SU-DHL-6 (cell line): ENCODE measurements around the gene PRMT9.

Experiments
- H2AFZ ChIP-seq: fragments of 200-600 bp; sonication (generic); 2 replicates; pipeline ENCODE4 v1.6.1; 2014; ENCODE audit warnings: low read depth, mild to moderate bottlenecking, moderate library complexity, mixed read lengths, antibody characterized with exemption, low read length; ENCODE audit not compliant: severe bottlenecking
- H3F3A ChIP-seq: fragments of 200-600 bp; shearing (Covaris generic); 2 replicates; pipeline ENCODE4 v1.6.0; 2016; ENCODE audit warnings: antibody characterized with exemption, mild to moderate bottlenecking; ENCODE audit not compliant: insufficient read depth
- H3K27ac ChIP-seq: fragments of 200-600 bp; sonication (generic); 2 replicates; pipeline ENCODE4 v1.5.1; 2016; ENCODE audit warnings: low read depth, mild to moderate bottlenecking, low read length, moderate library complexity, mixed read lengths
- H3K27me3 ChIP-seq: fragments of 200-600 bp; sonication (generic), shearing (Covaris generic); 2 replicates; pipeline ENCODE4 v1.6.0; 2014; ENCODE audit warnings: mild to moderate bottlenecking, low read length
- H3K36me3 ChIP-seq: fragments of 200-600 bp; sonication (generic); 2 replicates; pipeline ENCODE4 v1.6.1; 2014; ENCODE audit warnings: mild to moderate bottlenecking, low read length, mixed read lengths
- H3K4me2 ChIP-seq: fragments of 300-600, 200-600 bp; shearing (Covaris generic), sonication (generic); 2 replicates; pipeline ENCODE4 v1.6.0; 2014; ENCODE audit warnings: low read length, low read depth, mild to moderate bottlenecking; ENCODE audit not compliant: poor library complexity, severe bottlenecking
- H3K4me3 ChIP-seq: fragments of 200-600 bp; sonication (generic); 2 replicates; pipeline ENCODE4 v1.5.1; 2014; ENCODE audit warnings: antibody characterized with exemption, low read length, mild to moderate bottlenecking, mixed read lengths; ENCODE audit not compliant: insufficient read depth, poor library complexity, severe bottlenecking
- H3K79me2 ChIP-seq: fragments of 200-600 bp; sonication (generic); 2 replicates; pipeline ENCODE4 v1.6.1; 2014; ENCODE audit warnings: mild to moderate bottlenecking, low read length, moderate library complexity; ENCODE audit not compliant: insufficient read depth
- H3K9ac ChIP-seq: fragments of 200-600 bp; sonication (generic); 2 replicates; pipeline ENCODE4 v1.7.0; 2014; ENCODE audit warnings: mild to moderate bottlenecking, low read length
- H3K9me2 ChIP-seq: fragments of 200-600 bp; sonication (generic); replicated peaks from 2 replicates; pipeline ENCODE4 v1.6.1; 2014; ENCODE audit warnings: low read length; ENCODE audit not compliant: insufficient read depth
- H3K9me3 ChIP-seq: fragments of 200-600 bp; sonication (generic); 2 replicates; pipeline ENCODE4 v1.6.1; 2014; ENCODE audit warnings: low read length, mixed read lengths; ENCODE audit not compliant: insufficient read depth
- H4K20me1 ChIP-seq: fragments of 200-600 bp; sonication (generic); 2 replicates; pipeline ENCODE4 v1.6.1; 2014; ENCODE audit warnings: low read depth, mild to moderate bottlenecking, antibody characterized with exemption, low read length, moderate library complexity, mixed read lengths
- EZH2phosphoT487 ChIP-seq: fragments of 200-600 bp; sonication (generic), shearing (Covaris generic); conservative IDR thresholded peaks from 2 replicates; pipeline ENCODE4 v1.6.1; 2018; ENCODE audit warnings: mild to moderate bottlenecking, antibody characterized with exemption, low read length, moderate library complexity, mixed read lengths
- TF ChIP-seq, protein P1 (sequence below): fragments of 200-600 bp; sonication (generic); IDR thresholded peaks from one replicate; pipeline ENCODE4 v1.5.1; 2017; ENCODE audit warnings: antibody characterized with exemption, mild to moderate bottlenecking, low read length, moderate library complexity; ENCODE audit not compliant: insufficient read depth, poor library complexity, severe bottlenecking

The PRMT9 gene

DNA sequence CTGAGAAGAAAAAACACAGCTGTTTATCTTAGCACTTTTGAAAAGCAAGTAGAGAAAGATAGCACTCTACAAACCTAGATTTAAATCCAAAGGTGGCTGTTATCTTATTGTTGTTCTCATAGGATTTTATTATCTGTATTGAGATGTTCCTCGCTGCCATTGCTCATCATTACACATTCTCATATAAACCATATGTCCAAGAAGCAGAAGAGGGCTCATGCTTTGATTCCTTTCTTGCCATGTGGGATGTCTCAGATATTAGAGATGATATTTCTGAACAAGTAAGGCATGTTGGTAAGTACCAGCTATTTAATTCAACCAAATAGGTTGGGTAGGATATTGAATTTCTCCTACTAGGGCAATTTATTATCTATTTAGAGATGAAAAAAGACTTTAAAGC lies 50.3 kb downstream of the PRMT9 start:
- H3K27ac ChIP-seq = no peak overlapping the region
- H3K27me3 ChIP-seq = no peaks in the 10 kb centered on the region
- TF ChIP-seq, protein P1, sequence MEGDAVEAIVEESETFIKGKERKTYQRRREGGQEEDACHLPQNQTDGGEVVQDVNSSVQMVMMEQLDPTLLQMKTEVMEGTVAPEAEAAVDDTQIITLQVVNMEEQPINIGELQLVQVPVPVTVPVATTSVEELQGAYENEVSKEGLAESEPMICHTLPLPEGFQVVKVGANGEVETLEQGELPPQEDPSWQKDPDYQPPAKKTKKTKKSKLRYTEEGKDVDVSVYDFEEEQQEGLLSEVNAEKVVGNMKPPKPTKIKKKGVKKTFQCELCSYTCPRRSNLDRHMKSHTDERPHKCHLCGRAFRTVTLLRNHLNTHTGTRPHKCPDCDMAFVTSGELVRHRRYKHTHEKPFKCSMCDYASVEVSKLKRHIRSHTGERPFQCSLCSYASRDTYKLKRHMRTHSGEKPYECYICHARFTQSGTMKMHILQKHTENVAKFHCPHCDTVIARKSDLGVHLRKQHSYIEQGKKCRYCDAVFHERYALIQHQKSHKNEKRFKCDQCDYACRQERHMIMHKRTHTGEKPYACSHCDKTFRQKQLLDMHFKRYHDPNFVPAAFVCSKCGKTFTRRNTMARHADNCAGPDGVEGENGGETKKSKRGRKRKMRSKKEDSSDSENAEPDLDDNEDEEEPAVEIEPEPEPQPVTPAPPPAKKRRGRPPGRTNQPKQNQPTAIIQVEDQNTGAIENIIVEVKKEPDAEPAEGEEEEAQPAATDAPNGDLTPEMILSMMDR = no peak
- no peak for TF ChIP-seq EZH2phosphoT487
- peaks cover 12% of the 10 kb centered on the region; the same call in 1 of the 2 replicates for H3F3A ChIP-seq
- no peak overlapping the region for H2AFZ ChIP-seq
- no peaks in the 10 kb centered on the region for H4K20me1 ChIP-seq
- no peak overlapping the region for H3K9ac ChIP-seq
- no peak overlapping the region for H3K4me3 ChIP-seq
- H3K9me2 ChIP-seq = no peaks in the 10 kb centered on the region
- no peaks in the 10 kb centered on the region for H3K9me3 ChIP-seq
- no peak overlapping the region for H3K4me2 ChIP-seq
- peaks cover 68% of the 10 kb centered on the region for H3K36me3 ChIP-seq
- H3K79me2 ChIP-seq = no peaks in the 10 kb centered on the region

DNA sequence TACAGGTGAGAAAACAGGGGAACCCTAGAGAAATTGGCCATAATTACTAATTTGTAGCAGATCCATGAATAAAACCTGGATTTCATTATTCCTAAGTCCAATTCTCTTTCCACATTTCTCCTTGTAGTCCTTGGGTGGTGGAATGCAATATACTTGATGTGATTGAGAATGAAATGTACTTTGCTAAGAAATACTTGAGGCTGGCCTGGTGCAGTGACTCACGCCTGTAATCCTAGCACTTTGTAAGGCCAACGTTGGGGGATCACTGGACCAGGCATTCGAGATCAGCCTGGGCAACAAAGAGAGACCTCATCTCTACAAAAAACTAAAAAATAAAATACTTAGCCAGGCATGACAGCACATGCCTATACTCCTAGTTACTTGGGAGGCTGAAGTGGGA lies 50.9 kb downstream of the PRMT9 start:
- Histone ChIP-seq H3K79me2 (no peaks in the 10 kb centered on the region), H2AFZ (no peak overlapping the region), H3K36me3 (peaks cover 65% of the 10 kb centered on the region), H3K4me2 (no peak overlapping the region), H3K9me3 (no peaks in the 10 kb centered on the region), H3K9me2 (no peaks in the 10 kb centered on the region), H3K27me3 (no peaks in the 10 kb centered on the region), H3K27ac (no peak overlapping the region), H3F3A (peaks cover 11% of the 10 kb centered on the region; the same call in 1 of the 2 replicates), H4K20me1 (no peaks in the 10 kb centered on the region), H3K4me3 (no peak overlapping the region), H3K9ac (no peak overlapping the region)
- TF ChIP-seq EZH2phosphoT487 = no peak
- TF ChIP-seq, protein P1 = no peak

DNA sequence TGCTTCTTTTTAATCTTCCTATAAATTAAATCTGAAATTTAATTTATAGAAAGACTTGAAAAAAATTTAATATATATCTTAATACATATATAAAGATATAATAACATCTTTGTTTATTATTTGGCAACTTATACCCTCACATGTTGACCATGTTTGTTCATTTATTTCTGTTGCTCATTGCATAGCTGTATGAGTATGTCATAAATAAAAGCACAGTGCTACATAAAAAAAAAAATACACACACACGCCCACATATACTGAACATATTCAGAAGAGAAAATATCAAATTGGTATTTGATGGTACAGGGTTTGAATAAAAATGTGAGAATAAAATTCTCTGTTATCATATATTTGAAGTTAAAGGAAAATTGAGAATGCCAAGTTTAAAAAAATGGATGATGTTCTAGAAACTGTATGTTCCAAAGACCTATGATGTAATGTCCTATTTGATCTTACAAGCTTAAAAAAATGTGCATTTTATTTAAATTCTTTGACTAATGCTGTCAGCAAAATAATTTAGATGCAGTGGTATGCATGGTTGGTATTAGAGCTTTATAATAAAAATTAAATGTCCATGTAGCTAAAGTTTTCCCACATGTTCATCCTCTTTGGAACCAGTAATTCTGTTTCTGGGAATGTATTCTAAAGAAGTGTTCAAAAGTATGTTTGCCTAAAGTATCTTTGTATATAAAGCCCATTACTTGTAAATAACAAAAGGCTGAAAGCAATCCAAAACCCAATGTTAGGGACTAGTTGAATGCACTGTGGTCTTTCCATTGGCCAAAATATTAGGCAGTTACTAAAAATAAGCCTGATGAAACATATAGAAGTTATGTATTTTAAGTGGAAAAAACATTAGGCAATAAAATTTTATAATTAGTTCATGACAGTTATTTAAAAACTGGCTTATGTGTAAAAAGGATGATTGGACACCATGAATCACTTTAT lies 53.9 kb downstream of the PRMT9 start:
- no peak overlapping the region for H3K27ac ChIP-seq
- no peak overlapping the region for H3K4me3 ChIP-seq
- H3K4me2 ChIP-seq = no peak overlapping the region
- no peak overlapping the region for H3K9ac ChIP-seq
- H3K79me2 ChIP-seq = no peaks in the 10 kb centered on the region
- no peaks in the 10 kb centered on the region for H3K9me3 ChIP-seq
- no peaks in the 10 kb centered on the region for H3K27me3 ChIP-seq
- H4K20me1 ChIP-seq = no peaks in the 10 kb centered on the region
- no peak overlapping the region for H2AFZ ChIP-seq
- peaks cover 8% of the 10 kb centered on the region; the same call in 1 of the 2 replicates for H3F3A ChIP-seq
- TF ChIP-seq, protein P1 = no peak
- TF ChIP-seq EZH2phosphoT487 = no peak
- H3K36me3 ChIP-seq = peaks cover 43% of the 10 kb centered on the region
- H3K9me2 ChIP-seq = no peaks in the 10 kb centered on the region
